ENCODE data around the gene CAPNS1.

The CAPNS1 gene

GRCh38 chr19:36106991-36107390, 32.9 kb upstream of the CAPNS1 start:
- no peak for DNase-seq (ENCODE audit: low read depth)
- H3K4me3 ChIP-seq (ENCODE audit: low read depth, low read length), result no peak overlapping the region
- in situ Hi-C loops (cut with HindIII; ENCODE audit: low sequenced_read_pairs), result no loop called here
- no peak for TF ChIP-seq CTCF (IDR thresholded peaks at IDR 0.05; ENCODE audit: low read depth, low read length, missing control alignments)

- TF ChIP-seq CTCF (IDR thresholded peaks at IDR 0.05; ENCODE audit: low read depth, low read length, missing control alignments), result no peak
- no peak for DNase-seq (ENCODE audit: low read depth)
- no peak overlapping the region for H3K4me3 ChIP-seq (ENCODE audit: low read depth, low read length)
- in situ Hi-C loops (cut with HindIII; ENCODE audit: low sequenced_read_pairs), result no loop called here
Observed at GRCh38 chr19:36108684-36109083, 31.2 kb upstream of the CAPNS1 start.

- TF ChIP-seq CTCF (IDR thresholded peaks at IDR 0.05; ENCODE audit: low read depth, low read length, missing control alignments), result no peak
- no peak within 1 kb of the TSS for H3K4me3 ChIP-seq (ENCODE audit: low read depth, low read length)
- in situ Hi-C loops (cut with HindIII; ENCODE audit: low sequenced_read_pairs), result no loop called here
- no peak for DNase-seq (ENCODE audit: low read depth)
Observed at GRCh38 chr19:36110487-36111199, 29.2 kb upstream of the CAPNS1 start, which contains the start of gene OVOL3. Gene OVOL3 (plus strand): TSS chr19:36111143. CDS start chr19:36111203, 60 bp downstream.

GRCh38 chr19:36111200-36111539, 28.7 kb upstream of the CAPNS1 start:
- H3K4me3 ChIP-seq (ENCODE audit: low read depth, low read length), result no peak overlapping the region
- no peak for DNase-seq (ENCODE audit: low read depth)
- TF ChIP-seq CTCF (IDR thresholded peaks at IDR 0.05; ENCODE audit: low read depth, low read length, missing control alignments), result no peak
- in situ Hi-C loops (cut with HindIII; ENCODE audit: low sequenced_read_pairs), result no loop called here

GRCh38 chr19:36112678-36113077, 27.2 kb upstream of the CAPNS1 start:
- no peak for DNase-seq (ENCODE audit: low read depth)
- no peak overlapping the region for H3K4me3 ChIP-seq (ENCODE audit: low read depth, low read length)
- in situ Hi-C loops (cut with HindIII; ENCODE audit: low sequenced_read_pairs), result no loop called here
- no peak for TF ChIP-seq CTCF (IDR thresholded peaks at IDR 0.05; ENCODE audit: low read depth, low read length, missing control alignments)

GRCh38 chr19:36113425-36113824, 26.4 kb upstream of the CAPNS1 start:
- no peak for DNase-seq (ENCODE audit: low read depth)
- in situ Hi-C loops (cut with HindIII; ENCODE audit: low sequenced_read_pairs), result no loop called here
- peak overlapping the region; percentile 96 for H3K4me3 ChIP-seq (ENCODE audit: low read depth, low read length)
- TF ChIP-seq CTCF (IDR thresholded peaks at IDR 0.05; ENCODE audit: low read depth, low read length, missing control alignments), result no peak
